ENCODE results near the gene TRPV2.

Gene TRPV2

GRCh38 chr17:16419074-16419928, 3.9 kb downstream of the TRPV2 start:
- ATAC-seq: peak; percentile 86
- TF ChIP-seq CSDC2 (CRISPR knock-in tag; IDR thresholded peaks at IDR 0.05) (no peak), SNAI2 (CRISPR knock-in tag; IDR thresholded peaks at IDR 0.05) (no peak), OSR1 (CRISPR knock-in tag; IDR thresholded peaks at IDR 0.05) (no peak), POU6F1 (CRISPR knock-in tag; IDR thresholded peaks at IDR 0.05; ENCODE audit: borderline replicate concordance, low read depth) (no peak), RARB (CRISPR knock-in tag; IDR thresholded peaks at IDR 0.05) (no peak), PPARA (CRISPR knock-in tag; IDR thresholded peaks at IDR 0.05; ENCODE audit: borderline replicate concordance) (no peak), ARNTL (CRISPR knock-in tag; IDR thresholded peaks at IDR 0.05; ENCODE audit: borderline replicate concordance, low read depth) (no peak), CREB5 (CRISPR knock-in tag; IDR thresholded peaks at IDR 0.05; ENCODE audit: low read depth) (no peak), GLIS3 (CRISPR knock-in tag; IDR thresholded peaks at IDR 0.05) (no peak), ESRRG (CRISPR knock-in tag; IDR thresholded peaks at IDR 0.05) (no peak), ZNF8 (CRISPR knock-in tag; IDR thresholded peaks at IDR 0.05) (no peak), ZC3H10 (CRISPR knock-in tag; IDR thresholded peaks at IDR 0.05) (no peak), TCF4 (CRISPR knock-in tag; IDR thresholded peaks at IDR 0.05; ENCODE audit: borderline replicate concordance) (no peak), ZFP30 (CRISPR knock-in tag; IDR thresholded peaks at IDR 0.05) (no peak)
- TF ChIP-seq, protein P1, sequence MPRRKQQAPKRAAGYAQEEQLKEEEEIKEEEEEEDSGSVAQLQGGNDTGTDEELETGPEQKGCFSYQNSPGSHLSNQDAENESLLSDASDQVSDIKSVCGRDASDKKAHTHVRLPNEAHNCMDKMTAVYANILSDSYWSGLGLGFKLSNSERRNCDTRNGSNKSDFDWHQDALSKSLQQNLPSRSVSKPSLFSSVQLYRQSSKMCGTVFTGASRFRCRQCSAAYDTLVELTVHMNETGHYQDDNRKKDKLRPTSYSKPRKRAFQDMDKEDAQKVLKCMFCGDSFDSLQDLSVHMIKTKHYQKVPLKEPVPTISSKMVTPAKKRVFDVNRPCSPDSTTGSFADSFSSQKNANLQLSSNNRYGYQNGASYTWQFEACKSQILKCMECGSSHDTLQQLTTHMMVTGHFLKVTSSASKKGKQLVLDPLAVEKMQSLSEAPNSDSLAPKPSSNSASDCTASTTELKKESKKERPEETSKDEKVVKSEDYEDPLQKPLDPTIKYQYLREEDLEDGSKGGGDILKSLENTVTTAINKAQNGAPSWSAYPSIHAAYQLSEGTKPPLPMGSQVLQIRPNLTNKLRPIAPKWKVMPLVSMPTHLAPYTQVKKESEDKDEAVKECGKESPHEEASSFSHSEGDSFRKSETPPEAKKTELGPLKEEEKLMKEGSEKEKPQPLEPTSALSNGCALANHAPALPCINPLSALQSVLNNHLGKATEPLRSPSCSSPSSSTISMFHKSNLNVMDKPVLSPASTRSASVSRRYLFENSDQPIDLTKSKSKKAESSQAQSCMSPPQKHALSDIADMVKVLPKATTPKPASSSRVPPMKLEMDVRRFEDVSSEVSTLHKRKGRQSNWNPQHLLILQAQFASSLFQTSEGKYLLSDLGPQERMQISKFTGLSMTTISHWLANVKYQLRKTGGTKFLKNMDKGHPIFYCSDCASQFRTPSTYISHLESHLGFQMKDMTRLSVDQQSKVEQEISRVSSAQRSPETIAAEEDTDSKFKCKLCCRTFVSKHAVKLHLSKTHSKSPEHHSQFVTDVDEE (CRISPR knock-in tag; IDR thresholded peaks at IDR 0.05): no peak
- TF ChIP-seq, protein P2, sequence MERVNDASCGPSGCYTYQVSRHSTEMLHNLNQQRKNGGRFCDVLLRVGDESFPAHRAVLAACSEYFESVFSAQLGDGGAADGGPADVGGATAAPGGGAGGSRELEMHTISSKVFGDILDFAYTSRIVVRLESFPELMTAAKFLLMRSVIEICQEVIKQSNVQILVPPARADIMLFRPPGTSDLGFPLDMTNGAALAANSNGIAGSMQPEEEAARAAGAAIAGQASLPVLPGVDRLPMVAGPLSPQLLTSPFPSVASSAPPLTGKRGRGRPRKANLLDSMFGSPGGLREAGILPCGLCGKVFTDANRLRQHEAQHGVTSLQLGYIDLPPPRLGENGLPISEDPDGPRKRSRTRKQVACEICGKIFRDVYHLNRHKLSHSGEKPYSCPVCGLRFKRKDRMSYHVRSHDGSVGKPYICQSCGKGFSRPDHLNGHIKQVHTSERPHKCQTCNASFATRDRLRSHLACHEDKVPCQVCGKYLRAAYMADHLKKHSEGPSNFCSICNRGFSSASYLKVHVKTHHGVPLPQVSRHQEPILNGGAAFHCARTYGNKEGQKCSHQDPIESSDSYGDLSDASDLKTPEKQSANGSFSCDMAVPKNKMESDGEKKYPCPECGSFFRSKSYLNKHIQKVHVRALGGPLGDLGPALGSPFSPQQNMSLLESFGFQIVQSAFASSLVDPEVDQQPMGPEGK (CRISPR knock-in tag; IDR thresholded peaks at IDR 0.05; ENCODE audit: borderline replicate concordance): no peak

GRCh38 chr17:16419929-16420271, 4.5 kb downstream of the TRPV2 start:
- ATAC-seq: peak; percentile 67
- TF ChIP-seq, protein P2 (CRISPR knock-in tag; IDR thresholded peaks at IDR 0.05; ENCODE audit: borderline replicate concordance): peak; percentile 54; the same call in 1 of the 2 replicates
- no peak for TF ChIP-seq ISL1 (CRISPR knock-in tag; IDR thresholded peaks at IDR 0.05)

DNA sequence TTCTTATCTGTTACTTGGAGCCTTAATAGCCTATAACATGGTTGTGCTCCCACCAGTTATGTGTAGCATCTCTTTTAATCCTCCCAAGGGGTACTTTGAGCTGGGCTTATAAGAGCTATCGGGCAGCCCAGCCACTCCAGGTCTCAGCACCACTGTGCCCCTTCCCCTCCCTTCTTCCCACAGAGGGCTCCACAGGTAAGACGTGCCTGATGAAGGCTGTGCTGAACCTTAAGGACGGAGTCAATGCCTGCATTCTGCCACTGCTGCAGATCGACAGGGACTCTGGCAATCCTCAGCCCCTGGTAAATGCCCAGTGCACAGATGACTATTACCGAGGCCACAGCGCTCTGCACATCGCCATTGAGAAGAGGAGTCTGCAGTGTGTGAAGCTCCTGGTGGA, 7.0 kb downstream of the TRPV2 start:
- no peak for ATAC-seq
- TF ChIP-seq ESRRG (CRISPR knock-in tag; IDR thresholded peaks at IDR 0.05) (no peak), ZC3H10 (CRISPR knock-in tag; IDR thresholded peaks at IDR 0.05) (no peak), CSRNP3 (CRISPR knock-in tag; IDR thresholded peaks at IDR 0.05) (no peak), ZNF70 (CRISPR knock-in tag; IDR thresholded peaks at IDR 0.05) (no peak), CREB5 (CRISPR knock-in tag; IDR thresholded peaks at IDR 0.05; ENCODE audit: low read depth) (no peak), PPARA (CRISPR knock-in tag; IDR thresholded peaks at IDR 0.05; ENCODE audit: borderline replicate concordance) (no peak), OSR1 (CRISPR knock-in tag; IDR thresholded peaks at IDR 0.05) (no peak), ZFP30 (CRISPR knock-in tag; IDR thresholded peaks at IDR 0.05) (no peak), BACH2 (CRISPR knock-in tag; IDR thresholded peaks at IDR 0.05; ENCODE audit: borderline replicate concordance) (no peak), ISL1 (CRISPR knock-in tag; IDR thresholded peaks at IDR 0.05) (no peak), ZNF8 (CRISPR knock-in tag; IDR thresholded peaks at IDR 0.05) (no peak), SNAI2 (CRISPR knock-in tag; IDR thresholded peaks at IDR 0.05) (no peak), ARNTL (CRISPR knock-in tag; IDR thresholded peaks at IDR 0.05; ENCODE audit: borderline replicate concordance, low read depth) (no peak)
- TF ChIP-seq, protein P2 (CRISPR knock-in tag; IDR thresholded peaks at IDR 0.05; ENCODE audit: borderline replicate concordance): no peak
